Endothelial cell of umbilical vein (primary cell): Measurements from ENCODE around the gene ALDH3B2. TPM values are rescaled to one million over a fixed set of nuclear protein-coding genes. Genes with fewer than 3 reads are reported as not detected.

Experiments
- BruUV-seq: library from RNA; stranded (reverse); fragments of 400-500 nt; replicated peaks from 2 replicates; lab custom pipeline; 2021; lab: Mats Ljungman, UMichigan
- CTCF ChIA-PET: fragments of 300-600, 350-600 bp; sonication (Branson Sonifier 250); formaldehyde crosslinking; loops from one replicate; lab custom pipeline; 2021; ENCODE audit warnings: antibody characterized with exemption, inconsistent platforms; lab: Charles Lee
- POLR2A ChIA-PET: fragments of 300-600, 350-600 bp; sonication (Branson Sonifier 250); formaldehyde crosslinking; loops from one replicate; lab custom pipeline; 2021; ENCODE audit warnings: antibody characterized with exemption, inconsistent platforms; lab: Charles Lee
- DNase-seq: peaks from one replicate; pipeline ENCODE4 v3.0.0-alpha.2; 2011; ENCODE audit warnings: low read depth, low spot score
- FAIRE-seq: peaks from 2 replicates; lab custom pipeline; 2011; peaks lifted over from hg19 to GRCh38; lab: Jason Lieb, UNC
- H2AFZ ChIP-seq: 2 replicates; pipeline ENCODE4 v1.6.0; 2012; ENCODE audit warnings: low read depth, low read length, control low read depth, inconsistent platforms
- H3K27ac ChIP-seq: 2 replicates; pipeline ENCODE4 v1.5.1; 2011; ENCODE audit warnings: low read depth, mild to moderate bottlenecking, control low read depth, low read length, moderate library complexity; ENCODE audit not compliant: insufficient read depth
- H3K27me3 ChIP-seq, 2 experiments: 2 replicates each; pipeline versions ENCODE4 v1.6.0 to v1.6.1; 2011; ENCODE audit warnings: low read length in 2 of 2, mixed read lengths in 1 of 2; ENCODE audit not compliant: control insufficient read depth in 2 of 2, insufficient read depth in 2 of 2
- H3K36me3 ChIP-seq, 2 experiments: 2 replicates in 1 of 2; 3 replicates in 1 of 2; pipeline ENCODE4 v1.5.1; 2011; ENCODE audit warnings: low read length in 2 of 2, mild to moderate bottlenecking in 1 of 2, moderate library complexity in 1 of 2; ENCODE audit not compliant: control insufficient read depth in 2 of 2, insufficient read depth in 2 of 2; ENCODE audit errors: extremely low read depth in 1 of 2
- H3K4me1 ChIP-seq: 3 replicates; pipeline ENCODE4 v1.5.1; 2011; ENCODE audit warnings: mild to moderate bottlenecking, low read length; ENCODE audit not compliant: control insufficient read depth, insufficient read depth; ENCODE audit errors: extremely low read depth
- H3K4me2 ChIP-seq: 2 replicates; pipeline ENCODE4 v1.6.1; 2011; ENCODE audit warnings: low read length, control low read depth, mixed read lengths; ENCODE audit not compliant: insufficient read depth
- H3K4me3 ChIP-seq, 3 experiments: fragments of 200-600 bp in 1 of 3; sonication (generic), shearing (Covaris generic) in 1 of 3; replicated peaks in 1 of 3; 2 replicates each; pipeline ENCODE4 v1.5.1; 2011 to 2016; ENCODE audit warnings: control low read depth in 3 of 3, low read length in 3 of 3, mild to moderate bottlenecking in 2 of 3, inconsistent platforms in 1 of 3, low read depth in 1 of 3, moderate library complexity in 1 of 3; ENCODE audit not compliant: insufficient read depth in 1 of 3
- H3K79me2 ChIP-seq: 2 replicates; pipeline ENCODE4 v1.6.0; 2012; ENCODE audit warnings: low read length, inconsistent platforms; ENCODE audit not compliant: control insufficient read depth, insufficient read depth
- H3K9ac ChIP-seq: replicated peaks from 2 replicates; pipeline ENCODE3; 2011; ENCODE audit warnings: low read length, control low read depth; ENCODE audit not compliant: insufficient read depth; ENCODE audit errors: extremely low read depth
- H3K9me1 ChIP-seq: replicated peaks from 3 replicates; pipeline ENCODE4 v1.6.0; 2011; ENCODE audit warnings: mild to moderate bottlenecking, low read length; ENCODE audit not compliant: control insufficient read depth, insufficient read depth; ENCODE audit errors: extremely low read depth
- H3K9me3 ChIP-seq: replicated peaks from 2 replicates; pipeline ENCODE4 v1.5.1; 2012; ENCODE audit warnings: low read length, inconsistent platforms; ENCODE audit not compliant: control insufficient read depth, insufficient read depth
- H4K20me1 ChIP-seq: replicated peaks from 2 replicates; pipeline ENCODE3; 2011; ENCODE audit warnings: mild to moderate bottlenecking, low read length; ENCODE audit not compliant: control insufficient read depth, insufficient read depth; ENCODE audit errors: extremely low read depth
- FOS ChIP-seq: IDR thresholded peaks from 2 replicates; pipeline ENCODE4 v1.6.1; 2011; ENCODE audit warnings: mild to moderate bottlenecking, low read length, moderate library complexity, borderline replicate concordance; ENCODE audit not compliant: insufficient read depth
- dilution Hi-C: fragments of 300-500 bp; cut with MboI; formaldehyde crosslinking; loops from one replicate; pipeline ENCODE4 v1.15.0; 2019; ENCODE audit warnings: low sequenced_read_pairs; ENCODE audit not compliant: extremely low pct_ligation_motif_present
- intact Hi-C: fragments of 100-400 bp; cut with micrococcal nuclease; formaldehyde crosslinking; loops from one replicate; pipeline ENCODE4 v1.10.0; 2022
- polyA plus RNA-seq, 4 experiments: library from polyadenylated mRNA; depleted of rRNA in 3 of 4; stranded (reverse) in 3 of 4; unstranded in 1 of 4; fragments of >200 nt; gene quantifications; 2 replicates each; pipeline versions ENCODE4 v1.2.1 to v1.2.3, GENCODE V29; 2011 to 2012; ENCODE audit warnings: missing spikeins in 1 of 4
- total RNA-seq: library from RNA; stranded (reverse); gene quantifications from 2 replicates; pipeline ENCODE4 v1.2.3, GENCODE V29; 2021
- TF ChIP-seq, protein P1 (sequence below): IDR thresholded peaks from 2 replicates; pipeline ENCODE4 v1.6.1; 2011; ENCODE audit not compliant: insufficient read depth, insufficient read length
- TF ChIP-seq, protein P2 (sequence below), 2 donors: IDR thresholded peaks; 1 replicate in 1 of 2; 2 replicates in 1 of 2; pipeline ENCODE4 v1.5.1; 2011; ENCODE audit warnings: low read length in 2 of 2, mild to moderate bottlenecking in 2 of 2, moderate library complexity in 2 of 2, control low read depth in 1 of 2, inconsistent platforms in 1 of 2, low read depth in 1 of 2; ENCODE audit not compliant: insufficient read depth in 1 of 2; ENCODE audit errors: extremely low read depth in 1 of 2

The ALDH3B2 gene
- total and polyA plus RNA-seq, 2 donors (not counting 3 experiments of a cell fraction or from before 2014, with no cell fraction given) = not detected

DNA sequence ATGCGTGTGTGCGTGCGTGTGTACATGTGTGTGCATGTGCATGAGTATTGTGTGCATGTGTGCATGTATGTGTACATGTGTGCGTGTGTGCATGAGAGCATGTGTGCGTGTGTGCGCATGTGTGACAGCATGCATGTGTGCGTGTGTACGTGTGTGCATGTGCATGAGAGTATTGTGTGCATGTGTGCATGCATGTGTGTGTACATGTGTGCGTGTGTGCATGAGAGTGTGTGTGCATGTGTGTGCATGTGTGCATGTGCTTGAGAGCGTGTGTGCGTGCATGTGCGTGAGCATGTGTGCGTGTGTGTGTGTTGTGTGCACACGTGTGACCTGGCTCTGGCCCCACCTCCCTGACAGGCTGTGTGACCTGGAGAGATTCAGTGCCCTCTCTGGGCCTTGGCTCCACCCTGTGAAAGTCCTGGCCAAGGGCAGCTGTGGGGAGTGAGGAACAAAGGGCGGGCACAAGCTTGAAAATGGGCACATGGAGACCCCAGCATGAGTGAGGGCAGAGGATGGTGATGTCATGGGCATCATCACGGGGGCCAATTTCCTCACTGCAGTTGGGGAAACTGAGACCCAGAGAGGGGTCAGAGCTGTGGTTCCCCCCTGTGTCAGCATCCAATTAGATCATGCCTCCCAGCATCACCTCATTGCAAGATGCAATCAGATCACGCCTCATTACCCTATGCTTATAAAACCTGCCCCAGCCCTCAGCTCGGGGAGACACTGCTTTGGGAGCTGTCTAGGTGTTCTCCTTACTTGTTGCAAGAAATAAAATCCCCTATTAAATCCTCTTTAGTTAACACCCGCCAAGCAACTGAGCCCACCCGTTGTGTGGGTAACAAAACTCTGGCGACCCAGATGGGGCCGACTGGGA is 24.6 kb downstream of the ALDH3B2 start:
- no peaks in the 10 kb centered on the region for H3K9me3 ChIP-seq
- no peaks in the 10 kb centered on the region for H3K27me3 ChIP-seq
- FAIRE-seq (no peak), DNase-seq (no peak)
- H4K20me1 ChIP-seq = no peaks in the 10 kb centered on the region
- H3K4me1 ChIP-seq = no peaks in the 10 kb centered on the region
- no peak overlapping the region for H3K4me3 ChIP-seq
- dilution Hi-C loops (no loop called here), intact Hi-C loops (no loop called here)
- CTCF ChIA-PET = interaction anchor here (1.3 to 2.0 kb wide), 2 partner anchors 10 to 36 kb away, joined by 4 to 7 read pairs; no protein-coding TSS in a partner anchor
- no peak overlapping the region for H3K27ac ChIP-seq
- BruUV-seq = no TSS peak
- no peak overlapping the region for H3K4me2 ChIP-seq
- TF ChIP-seq, protein P1, sequence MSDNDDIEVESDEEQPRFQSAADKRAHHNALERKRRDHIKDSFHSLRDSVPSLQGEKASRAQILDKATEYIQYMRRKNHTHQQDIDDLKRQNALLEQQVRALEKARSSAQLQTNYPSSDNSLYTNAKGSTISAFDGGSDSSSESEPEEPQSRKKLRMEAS = peak; percentile 3
- no peak for TF ChIP-seq FOS
- TF ChIP-seq, protein P2, sequence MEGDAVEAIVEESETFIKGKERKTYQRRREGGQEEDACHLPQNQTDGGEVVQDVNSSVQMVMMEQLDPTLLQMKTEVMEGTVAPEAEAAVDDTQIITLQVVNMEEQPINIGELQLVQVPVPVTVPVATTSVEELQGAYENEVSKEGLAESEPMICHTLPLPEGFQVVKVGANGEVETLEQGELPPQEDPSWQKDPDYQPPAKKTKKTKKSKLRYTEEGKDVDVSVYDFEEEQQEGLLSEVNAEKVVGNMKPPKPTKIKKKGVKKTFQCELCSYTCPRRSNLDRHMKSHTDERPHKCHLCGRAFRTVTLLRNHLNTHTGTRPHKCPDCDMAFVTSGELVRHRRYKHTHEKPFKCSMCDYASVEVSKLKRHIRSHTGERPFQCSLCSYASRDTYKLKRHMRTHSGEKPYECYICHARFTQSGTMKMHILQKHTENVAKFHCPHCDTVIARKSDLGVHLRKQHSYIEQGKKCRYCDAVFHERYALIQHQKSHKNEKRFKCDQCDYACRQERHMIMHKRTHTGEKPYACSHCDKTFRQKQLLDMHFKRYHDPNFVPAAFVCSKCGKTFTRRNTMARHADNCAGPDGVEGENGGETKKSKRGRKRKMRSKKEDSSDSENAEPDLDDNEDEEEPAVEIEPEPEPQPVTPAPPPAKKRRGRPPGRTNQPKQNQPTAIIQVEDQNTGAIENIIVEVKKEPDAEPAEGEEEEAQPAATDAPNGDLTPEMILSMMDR (IDR thresholded peaks at IDR 0.05; ENCODE audit: extremely low read depth in 1 of 2, insufficient read depth in 1 of 2, low read depth in 1 of 2, low read length in 2 of 2) = no peak
- no peaks in the 10 kb centered on the region for H3K36me3 ChIP-seq
- no peaks in the 10 kb centered on the region for H3K79me2 ChIP-seq
- POLR2A ChIA-PET = no interaction called here
- no peak overlapping the region for H2AFZ ChIP-seq
- H3K9me1 ChIP-seq = no peaks in the 10 kb centered on the region
- no peak overlapping the region for H3K9ac ChIP-seq
